ENCODE results near the gene TAS2R16. TPM values are rescaled to one million over a fixed set of nuclear protein-coding genes. Genes with fewer than 3 reads are reported as not detected.

The TAS2R16 gene
- total and polyA plus RNA-seq, 2 of the 13 experiments (the other 11 are each of a cell fraction or from before 2014, with no cell fraction given): not detected

DNA sequence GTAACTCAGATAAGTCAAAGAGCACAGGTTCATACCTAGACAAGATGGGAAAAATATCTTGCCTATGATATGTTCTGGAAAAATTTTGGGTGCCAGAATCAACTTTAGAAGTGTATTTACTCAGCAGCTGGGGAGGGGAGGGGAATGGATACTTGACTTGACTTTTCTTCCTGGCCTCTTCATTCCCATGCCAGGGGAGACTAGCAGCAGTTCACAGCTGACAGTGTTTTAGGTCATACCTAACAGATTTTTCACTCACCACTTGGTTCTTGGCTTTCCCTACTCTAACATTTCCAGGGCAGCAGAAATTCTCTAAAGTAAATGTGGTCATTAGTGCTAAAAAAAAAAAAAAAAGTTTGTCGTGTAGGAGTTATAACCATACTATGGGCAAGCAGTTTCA is 46.3 kb downstream of the TAS2R16 start:
- Histone ChIP-seq H3K36me3 (replicated peaks in 1 of 2; ENCODE audit: control insufficient read depth in 1 of 2, insufficient read depth in 2 of 2, low read length in 2 of 2) (no peaks in the 10 kb centered on the region), H3K79me2 (ENCODE audit: insufficient read depth, low read length) (no peaks in the 10 kb centered on the region), H3K27ac (ENCODE audit: extremely low read length, insufficient read depth, low read length) (no peak overlapping the region), H3K4me3 (replicated peaks in 1 of 3; ENCODE audit: insufficient read depth in 1 of 3, low read depth in 2 of 3, low read length in 3 of 3) (no peak overlapping the region), H4K20me1 (ENCODE audit: insufficient read depth, low read length) (no peaks in the 10 kb centered on the region), H3K9me3 (ENCODE audit: low read length) (no peaks in the 10 kb centered on the region), H3K4me2 (ENCODE audit: low read depth, low read length) (no peak overlapping the region), H3K4me1 (ENCODE audit: insufficient read depth, low read length) (no peaks in the 10 kb centered on the region), H3K27me3 (ENCODE audit: control insufficient read depth in 1 of 2, insufficient read depth in 2 of 2, low read length in 2 of 2) (no peaks in the 10 kb centered on the region), H2AFZ (ENCODE audit: low read length) (no peak overlapping the region), H3K9ac (ENCODE audit: insufficient read depth, low read depth, low read length) (no peak overlapping the region)
- POLR2A ChIA-PET: no interaction called here
- no TSS peak for BruUV-seq (replicated peaks)
- DNase-seq (ENCODE audit: low spot score) (no peak), FAIRE-seq (no peak), ATAC-seq (no peak)
- WGBS (ENCODE audit: low lambda C conversion rate): 87% methylated on average over 1 of the region's 1 CpG
- TF ChIP-seq AHR (CRISPR knock-in tag; IDR thresholded peaks at IDR 0.05): no peak
- TF ChIP-seq, protein P1, sequence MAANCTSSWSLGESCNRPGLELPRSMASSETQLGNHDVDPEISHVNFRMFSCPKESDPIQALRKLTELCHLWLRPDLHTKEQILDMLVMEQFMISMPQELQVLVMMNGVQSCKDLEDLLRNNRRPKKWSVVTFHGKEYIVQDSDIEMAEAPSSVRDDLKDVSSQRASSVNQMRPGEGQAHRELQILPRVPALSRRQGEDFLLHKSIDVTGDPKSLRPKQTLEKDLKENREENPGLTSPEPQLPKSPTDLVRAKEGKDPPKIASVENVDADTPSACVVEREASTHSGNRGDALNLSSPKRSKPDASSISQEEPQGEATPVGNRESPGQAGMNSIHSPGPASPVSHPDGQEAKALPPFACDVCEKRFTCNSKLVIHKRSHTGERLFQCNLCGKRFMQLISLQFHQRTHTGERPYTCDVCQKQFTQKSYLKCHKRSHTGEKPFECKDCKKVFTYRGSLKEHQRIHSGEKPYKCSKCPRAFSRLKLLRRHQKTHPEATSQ (CRISPR knock-in tag; IDR thresholded peaks at IDR 0.05; ENCODE audit: borderline replicate concordance): no peak
- TF ChIP-seq EHMT2 (IDR thresholded peaks at IDR 0.05; ENCODE audit: borderline replicate concordance, low read depth, low read length): no peak
- CTCF ChIA-PET (ENCODE audit: low intra/inter-chr PET ratio, low total read pairs): no interaction called here
- intact Hi-C loops (cut with micrococcal nuclease; ENCODE audit: unreplicated experiment) (no loop called here), in situ Hi-C loops (cut with HindIII; ENCODE audit: extremely low pct_ligation_motif_present, low pct_unique_long_range_greater_than_20kb) (no loop called here)

Other genes with a start within 250 kb of the TAS2R16 start
- gene CADPS2, start 109.2 kb downstream of the TAS2R16 start, total RNA-seq (2016; rRNA removed; fragmentation: Illumina TruSeq; extraction: Trizol): 43.8 and 62.9 TPM in 2 replicates
- gene CADPS2, start 109.2 kb downstream of the TAS2R16 start, polyA plus RNA-seq (2011; rRNA removed): 13.5 and 17.6 TPM in 2 replicates
- gene SLC13A1, start 204.3 kb upstream of the TAS2R16 start, total RNA-seq (2016; rRNA removed; fragmentation: Illumina TruSeq; extraction: Trizol): not detected in 2 replicates
- gene SLC13A1, start 204.3 kb upstream of the TAS2R16 start, polyA plus RNA-seq (2011; rRNA removed): not detected in 2 replicates

Measured in HepG2 (cell line).